Measurements from ENCODE around the gene POLR3H. TPM values are rescaled to one million over a fixed set of nuclear protein-coding genes. Genes with fewer than 3 reads are reported as not detected.
"Not testable (repeated sequence)": the region's sequence is repeated elsewhere in the genome, so short reads cannot be mapped to it uniquely, and the experiment has no call there.

POLR3H gene, protein sequence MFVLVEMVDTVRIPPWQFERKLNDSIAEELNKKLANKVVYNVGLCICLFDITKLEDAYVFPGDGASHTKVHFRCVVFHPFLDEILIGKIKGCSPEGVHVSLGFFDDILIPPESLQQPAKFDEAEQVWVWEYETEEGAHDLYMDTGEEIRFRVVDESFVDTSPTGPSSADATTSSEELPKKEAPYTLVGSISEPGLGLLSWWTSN
- 20.5 and 24.9 TPM in 2 replicates for total RNA-seq (2012; rRNA removed)

DNA sequence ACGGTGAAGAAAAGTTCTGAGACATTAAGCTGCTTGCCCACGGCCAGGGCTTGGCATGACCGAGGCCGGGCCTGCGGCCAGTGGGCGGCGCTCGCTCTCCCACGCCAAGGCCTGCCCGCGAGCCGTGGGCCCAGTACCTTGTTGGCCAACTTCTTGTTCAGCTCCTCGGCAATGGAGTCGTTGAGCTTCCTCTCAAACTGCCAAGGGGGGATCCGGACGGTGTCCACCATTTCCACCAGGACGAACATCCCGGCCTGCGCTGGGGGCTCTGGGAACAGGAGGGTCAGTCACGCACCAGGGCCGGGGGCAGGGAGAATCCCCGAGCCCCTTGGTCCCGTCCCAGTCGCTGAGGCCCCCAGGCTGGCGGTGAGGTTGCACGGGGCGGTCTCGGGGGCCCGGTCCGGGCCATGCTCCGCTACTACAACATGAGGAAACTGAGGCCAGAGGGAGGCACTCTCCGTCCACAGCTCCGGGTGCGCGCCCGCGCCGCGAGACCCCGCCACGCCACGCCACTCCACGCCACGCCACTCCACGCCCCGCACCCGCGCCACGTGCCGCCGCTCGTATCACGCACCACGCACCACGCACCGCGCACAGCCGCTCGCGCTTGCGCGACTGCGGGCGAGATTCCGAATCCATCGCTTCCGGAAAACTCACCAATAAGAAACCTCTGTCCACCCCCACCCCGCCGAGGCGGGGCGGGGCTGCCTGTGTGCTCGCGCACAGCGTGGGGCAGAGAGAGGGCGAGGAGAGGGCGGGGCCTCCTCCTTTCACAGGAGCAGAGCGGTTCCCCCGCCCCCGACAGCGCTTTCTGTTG, at the start of gene POLR3H:
POLR3H (minus strand) TSS at position 617 of the 817 bp plus-strand sequence; CDS start at position 248, 369 bp downstream.
- Histone ChIP-seq H3K36me3 (ENCODE audit: insufficient read depth, low read length) (peaks cover 5% of the 10 kb centered on the region), H3K9me3 (replicated peaks; ENCODE audit: low read length) (no peaks in the 10 kb centered on the region), H3K27me3 (ENCODE audit: control insufficient read depth, insufficient read depth, low read length) (no peaks in the 10 kb centered on the region), H3K4me1 (ENCODE audit: control insufficient read depth, insufficient read depth, low read length) (peaks cover 35% of the 10 kb centered on the region), H3K4me2 (ENCODE audit: low read length) (peak within 1 kb of the TSS; percentile 99), H3K9ac (ENCODE audit: low read depth, low read length) (peak within 1 kb of the TSS; percentile 97), H3K4me3 (ENCODE audit: low read length) (peak within 1 kb of the TSS; percentile 94)

DNA sequence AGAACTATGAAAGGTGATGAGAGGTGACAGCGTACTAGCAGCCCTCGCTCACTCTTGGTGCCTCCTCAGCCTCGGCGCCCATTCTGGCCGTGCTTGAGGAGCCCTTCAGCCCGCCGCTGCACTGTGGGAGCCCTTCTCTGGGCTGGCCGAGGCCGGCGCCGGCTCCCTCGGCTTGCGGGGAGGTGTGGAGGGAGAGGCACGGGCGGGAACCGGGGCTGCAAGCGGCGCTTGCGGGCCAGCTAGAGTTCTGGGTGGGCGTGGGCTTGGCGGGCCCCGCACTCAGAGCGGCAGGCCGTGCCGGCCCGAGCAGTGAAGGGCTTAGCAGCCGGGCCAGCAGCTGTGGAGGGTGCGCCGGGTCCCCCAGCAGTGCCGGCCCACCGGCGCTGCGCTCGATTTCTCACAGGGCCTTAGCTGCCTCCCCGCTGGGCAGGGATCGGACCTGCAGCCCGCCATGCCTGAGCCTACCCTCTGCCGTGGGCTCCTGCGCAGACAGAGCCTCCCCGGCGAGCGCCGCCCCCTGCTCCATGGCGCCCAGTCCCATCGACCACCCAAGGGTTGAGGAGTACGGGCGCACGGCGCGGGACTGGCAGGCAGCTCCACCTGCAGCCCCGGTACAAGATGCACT, 49.2 kb upstream of the POLR3H start:
- not testable (repeated sequence) for H3K27me3 ChIP-seq (ENCODE audit: control insufficient read depth, insufficient read depth, low read length); H3K4me2 ChIP-seq (ENCODE audit: low read length); H3K9ac ChIP-seq (ENCODE audit: low read depth, low read length); H3K9me3 ChIP-seq (replicated peaks; ENCODE audit: low read length); H3K4me3 ChIP-seq (ENCODE audit: low read length); H3K36me3 ChIP-seq (ENCODE audit: insufficient read depth, low read length)
- peaks cover 19% of the 10 kb centered on the region for H3K4me1 ChIP-seq (ENCODE audit: control insufficient read depth, insufficient read depth, low read length)

DNA sequence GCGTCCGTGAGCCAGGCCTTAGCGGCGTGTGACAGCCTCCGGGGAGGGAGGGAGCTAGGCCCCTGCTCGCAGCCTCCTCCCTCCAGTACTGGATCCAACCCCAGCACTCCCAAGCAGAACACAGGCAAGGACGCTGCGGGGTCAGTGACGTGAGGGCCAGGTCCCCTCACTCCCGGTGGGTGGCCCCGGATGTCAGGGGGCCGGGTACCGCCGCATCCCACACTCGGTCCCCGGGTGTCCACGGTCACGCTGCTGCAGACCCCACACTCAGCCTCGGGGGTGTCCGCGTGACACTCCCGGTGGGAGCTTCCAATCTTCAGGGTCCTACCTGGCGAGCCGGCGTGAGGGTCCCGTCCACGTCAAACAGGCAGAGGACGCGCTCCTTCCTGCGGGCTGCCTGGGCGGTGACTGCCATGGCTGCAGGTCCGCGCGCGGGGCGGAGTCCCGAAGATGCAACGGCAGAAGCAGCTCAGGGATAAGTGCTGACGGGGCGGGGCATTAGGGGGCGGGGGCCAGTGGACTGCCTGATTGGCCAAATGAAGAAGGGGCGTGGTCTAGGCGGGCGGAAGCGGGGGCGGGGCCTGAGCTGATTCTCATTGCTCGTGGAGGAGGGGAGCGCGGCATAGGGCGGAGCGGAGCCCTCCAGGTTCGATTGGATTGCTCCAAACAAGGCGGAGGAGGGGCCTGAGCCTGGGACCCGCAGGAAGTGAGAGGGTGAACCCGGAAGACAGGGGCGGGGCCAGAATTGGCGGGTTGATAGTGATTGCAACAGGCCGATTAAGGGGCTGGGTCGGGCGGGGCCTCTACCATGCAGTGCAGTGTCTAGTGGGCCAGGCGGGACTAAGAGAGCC, 45.3 kb upstream of the POLR3H start, which contains the start of gene PMM1:
PMM1 (minus strand) TSS at position 450 of the 851 bp plus-strand sequence; CDS start at position 415, 35 bp downstream.
- Histone ChIP-seq H3K4me3 (ENCODE audit: low read length) (peak within 1 kb of the TSS; percentile 99), H3K9ac (ENCODE audit: low read depth, low read length) (peak within 1 kb of the TSS; percentile 95), H3K27me3 (ENCODE audit: control insufficient read depth, insufficient read depth, low read length) (no peaks in the 10 kb centered on the region), H3K9me3 (replicated peaks; ENCODE audit: low read length) (no peaks in the 10 kb centered on the region), H3K4me2 (ENCODE audit: low read length) (peak within 1 kb of the TSS; percentile 93), H3K36me3 (ENCODE audit: insufficient read depth, low read length) (peaks cover 10% of the 10 kb centered on the region), H3K4me1 (ENCODE audit: control insufficient read depth, insufficient read depth, low read length) (peaks cover 17% of the 10 kb centered on the region)

DNA sequence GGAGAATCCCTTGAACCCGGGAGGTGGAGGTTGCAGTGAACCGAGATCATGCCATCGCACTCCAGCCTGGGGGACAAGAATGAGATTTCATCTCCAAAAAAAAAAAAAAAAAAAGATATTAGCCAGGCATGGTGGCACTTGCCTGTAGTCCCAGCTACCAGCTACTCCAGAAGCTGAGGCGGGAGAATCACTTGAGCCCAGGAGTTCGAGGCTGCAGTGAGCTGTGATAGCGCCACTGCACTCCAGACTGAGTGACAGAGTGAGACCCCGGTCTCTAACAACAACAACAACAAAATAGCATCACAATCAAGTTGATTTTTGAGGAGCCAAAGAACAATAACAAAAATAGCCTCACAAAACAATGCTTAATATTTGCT, 43.1 kb upstream of the POLR3H start:
- Histone ChIP-seq H3K9me3 (replicated peaks; ENCODE audit: low read length) (no peaks in the 10 kb centered on the region), H3K36me3 (ENCODE audit: insufficient read depth, low read length) (peaks cover 26% of the 10 kb centered on the region), H3K27me3 (ENCODE audit: control insufficient read depth, insufficient read depth, low read length) (no peaks in the 10 kb centered on the region), H3K9ac (ENCODE audit: low read depth, low read length) (no peak overlapping the region), H3K4me3 (ENCODE audit: low read length) (no peak overlapping the region), H3K4me2 (ENCODE audit: low read length) (no peak overlapping the region), H3K4me1 (ENCODE audit: control insufficient read depth, insufficient read depth, low read length) (peaks cover 17% of the 10 kb centered on the region)

DNA sequence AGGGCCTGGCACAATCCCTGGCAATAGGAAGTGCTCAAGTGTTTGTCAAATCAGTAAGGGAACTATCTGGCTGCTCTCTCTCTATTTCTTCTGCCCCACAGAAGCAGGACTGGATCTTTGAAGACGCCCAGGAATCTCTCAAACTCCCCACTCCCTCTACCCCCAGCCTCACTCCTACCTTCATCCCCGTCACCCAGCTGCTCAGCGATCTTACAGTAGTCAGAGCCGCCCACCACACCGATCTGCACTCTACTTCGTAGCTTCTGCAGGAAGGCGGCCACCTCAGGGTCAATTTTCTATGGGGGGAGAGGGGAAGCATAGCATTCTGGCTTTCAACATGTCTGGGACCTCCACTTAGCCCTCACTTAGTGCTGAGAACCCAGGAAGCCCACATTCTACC, 41.6 kb upstream of the POLR3H start:
- Histone ChIP-seq H3K9me3 (replicated peaks; ENCODE audit: low read length) (no peaks in the 10 kb centered on the region), H3K9ac (ENCODE audit: low read depth, low read length) (no peak overlapping the region), H3K4me2 (ENCODE audit: low read length) (no peak overlapping the region), H3K4me3 (ENCODE audit: low read length) (no peak overlapping the region), H3K36me3 (ENCODE audit: insufficient read depth, low read length) (peaks cover 32% of the 10 kb centered on the region), H3K4me1 (ENCODE audit: control insufficient read depth, insufficient read depth, low read length) (peaks cover 17% of the 10 kb centered on the region), H3K27me3 (ENCODE audit: control insufficient read depth, insufficient read depth, low read length) (no peaks in the 10 kb centered on the region)

DNA sequence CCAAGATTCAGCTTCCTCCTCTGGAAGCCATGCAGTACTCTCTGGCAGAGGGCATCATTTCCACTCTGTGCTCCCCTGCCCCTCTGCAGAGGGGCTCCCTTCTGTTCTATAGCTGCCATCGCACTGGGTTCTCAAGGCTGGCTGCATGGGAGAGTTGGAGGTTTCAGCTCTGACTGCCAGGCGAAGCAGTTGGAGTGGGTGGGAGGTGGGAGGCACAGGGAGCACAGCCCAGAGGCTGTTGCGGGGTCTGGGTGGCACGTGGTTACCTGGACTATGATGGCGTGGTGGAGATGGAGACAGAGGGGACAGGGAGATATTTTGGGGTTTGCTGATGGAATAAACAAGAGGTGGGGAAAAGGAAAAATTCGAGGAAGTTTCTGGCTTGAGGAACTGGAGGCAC, 40.6 kb upstream of the POLR3H start:
- Histone ChIP-seq H3K36me3 (ENCODE audit: insufficient read depth, low read length) (peaks cover 39% of the 10 kb centered on the region), H3K4me2 (ENCODE audit: low read length) (no peak overlapping the region), H3K4me3 (ENCODE audit: low read length) (no peak overlapping the region), H3K9ac (ENCODE audit: low read depth, low read length) (no peak overlapping the region), H3K4me1 (ENCODE audit: control insufficient read depth, insufficient read depth, low read length) (peaks cover 17% of the 10 kb centered on the region), H3K9me3 (replicated peaks; ENCODE audit: low read length) (no peaks in the 10 kb centered on the region), H3K27me3 (ENCODE audit: control insufficient read depth, insufficient read depth, low read length) (no peaks in the 10 kb centered on the region)

DNA sequence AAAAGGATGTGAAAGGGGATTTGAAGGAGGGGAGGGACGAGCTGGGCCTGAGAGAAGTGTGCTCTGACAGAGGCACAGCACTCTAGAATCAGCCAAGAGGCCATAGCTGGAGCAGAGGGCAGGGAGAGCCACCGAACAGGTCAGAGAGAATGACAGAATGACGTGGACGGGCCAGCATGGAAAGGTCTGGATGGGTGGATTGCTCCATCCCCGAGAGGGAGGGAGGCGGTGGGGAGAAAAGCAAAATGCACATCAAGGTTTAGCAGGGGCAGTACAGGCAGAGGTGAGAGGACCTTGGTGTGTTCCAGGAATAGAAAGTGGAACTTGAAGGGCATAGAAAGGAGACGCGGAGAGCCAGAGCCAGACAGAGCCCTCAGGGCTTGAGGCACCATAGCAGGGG, 38.4 kb upstream of the POLR3H start:
- Histone ChIP-seq H3K4me1 (ENCODE audit: control insufficient read depth, insufficient read depth, low read length) (peaks cover 4% of the 10 kb centered on the region), H3K36me3 (ENCODE audit: insufficient read depth, low read length) (peaks cover 60% of the 10 kb centered on the region), H3K4me3 (ENCODE audit: low read length) (no peak overlapping the region), H3K9ac (ENCODE audit: low read depth, low read length) (no peak overlapping the region), H3K27me3 (ENCODE audit: control insufficient read depth, insufficient read depth, low read length) (no peaks in the 10 kb centered on the region), H3K9me3 (replicated peaks; ENCODE audit: low read length) (no peaks in the 10 kb centered on the region), H3K4me2 (ENCODE audit: low read length) (no peak overlapping the region)

DNA sequence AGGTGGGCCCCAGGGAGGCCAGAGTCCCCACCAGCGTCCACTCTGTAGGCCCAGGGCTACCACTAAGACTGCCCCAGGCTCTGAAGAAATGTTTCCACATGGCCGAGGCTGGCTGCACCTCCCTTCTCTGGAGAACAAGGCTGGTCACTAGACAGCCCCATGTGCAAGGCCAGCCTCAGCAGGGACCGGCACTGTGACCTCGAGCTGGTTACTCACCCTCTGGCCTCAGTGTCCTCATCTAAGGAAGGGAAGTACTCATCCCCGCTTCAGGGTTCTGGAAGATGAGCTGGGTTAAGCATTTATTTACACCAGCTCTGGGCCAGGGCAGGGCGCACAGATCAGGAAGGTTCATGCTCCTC, 35.7 kb upstream of the POLR3H start:
- H3K36me3 ChIP-seq (ENCODE audit: insufficient read depth, low read length), result peaks cover 76% of the 10 kb centered on the region
- H3K4me2 ChIP-seq (ENCODE audit: low read length), result no peak overlapping the region
- no peak overlapping the region for H3K4me3 ChIP-seq (ENCODE audit: low read length)
- H3K4me1 ChIP-seq (ENCODE audit: control insufficient read depth, insufficient read depth, low read length), result no peaks in the 10 kb centered on the region
- no peak overlapping the region for H3K9ac ChIP-seq (ENCODE audit: low read depth, low read length)
- no peaks in the 10 kb centered on the region for H3K9me3 ChIP-seq (replicated peaks; ENCODE audit: low read length)
- H3K27me3 ChIP-seq (ENCODE audit: control insufficient read depth, insufficient read depth, low read length), result no peaks in the 10 kb centered on the region

DNA sequence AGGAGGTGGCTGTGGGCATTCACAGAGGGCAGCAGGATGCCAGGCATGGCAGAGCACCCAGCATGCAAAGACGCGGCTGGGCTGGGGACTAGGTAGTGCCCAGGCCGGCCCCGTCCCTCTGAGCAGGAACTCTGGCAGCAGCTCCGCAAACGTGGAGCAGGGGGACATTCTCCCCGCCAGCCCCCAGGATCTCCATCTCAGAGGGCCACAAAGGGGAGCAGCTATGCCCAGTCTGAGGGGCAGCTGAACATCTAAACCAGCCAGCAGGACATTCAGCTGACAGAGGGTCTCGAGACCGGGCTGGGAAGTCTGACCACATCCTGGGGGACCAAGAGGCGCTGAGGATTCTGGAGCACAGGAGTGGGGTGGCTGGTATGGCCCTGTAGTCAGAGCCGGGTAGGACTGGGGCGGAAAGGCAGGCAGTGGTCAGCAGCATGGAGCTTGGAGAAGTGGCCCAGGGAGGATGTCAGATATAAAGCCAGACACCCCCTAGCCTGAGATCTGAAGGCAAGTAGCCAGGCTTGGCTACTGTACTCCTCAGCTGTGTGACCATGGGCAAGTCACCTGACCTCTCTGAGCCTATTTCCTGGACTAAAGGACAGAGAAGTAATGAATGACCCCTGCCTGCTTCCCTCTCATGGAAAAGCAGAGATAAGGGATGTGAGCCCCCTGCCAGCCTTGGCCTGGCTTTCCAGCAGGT, 35.2 kb upstream of the POLR3H start:
- Histone ChIP-seq H3K36me3 (ENCODE audit: insufficient read depth, low read length) (peaks cover 74% of the 10 kb centered on the region), H3K9me3 (replicated peaks; ENCODE audit: low read length) (no peaks in the 10 kb centered on the region), H3K27me3 (ENCODE audit: control insufficient read depth, insufficient read depth, low read length) (no peaks in the 10 kb centered on the region), H3K4me2 (ENCODE audit: low read length) (no peak overlapping the region), H3K9ac (ENCODE audit: low read depth, low read length) (no peak overlapping the region), H3K4me1 (ENCODE audit: control insufficient read depth, insufficient read depth, low read length) (no peaks in the 10 kb centered on the region), H3K4me3 (ENCODE audit: low read length) (no peak overlapping the region)

DNA sequence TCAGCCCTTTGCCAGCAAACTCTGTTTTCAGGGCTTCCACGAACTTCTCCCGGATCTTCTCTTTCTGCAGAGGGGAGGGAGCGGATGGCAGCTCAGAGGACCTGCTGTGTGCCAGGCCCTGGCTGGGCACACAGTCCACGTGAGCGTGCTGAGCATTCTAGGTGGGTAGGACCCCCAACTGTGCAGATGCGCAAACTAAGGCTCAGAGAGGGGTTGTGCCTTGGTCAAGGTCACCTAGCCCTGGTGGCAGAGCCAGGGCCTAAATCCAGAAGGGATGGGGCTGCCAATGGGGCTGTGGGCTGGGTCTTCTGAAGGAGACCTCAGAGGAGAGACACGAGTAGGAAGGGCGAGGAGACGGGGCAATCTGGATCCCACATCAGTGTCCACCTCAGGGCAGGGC, 34.5 kb upstream of the POLR3H start:
- H3K36me3 ChIP-seq (ENCODE audit: insufficient read depth, low read length), result peaks cover 72% of the 10 kb centered on the region
- H3K4me1 ChIP-seq (ENCODE audit: control insufficient read depth, insufficient read depth, low read length), result no peaks in the 10 kb centered on the region
- no peaks in the 10 kb centered on the region for H3K9me3 ChIP-seq (replicated peaks; ENCODE audit: low read length)
- no peaks in the 10 kb centered on the region for H3K27me3 ChIP-seq (ENCODE audit: control insufficient read depth, insufficient read depth, low read length)
- no peak overlapping the region for H3K4me3 ChIP-seq (ENCODE audit: low read length)
- H3K9ac ChIP-seq (ENCODE audit: low read depth, low read length), result no peak overlapping the region
- no peak overlapping the region for H3K4me2 ChIP-seq (ENCODE audit: low read length)
